Measurements from ENCODE around the gene SEMA4D.

DNA sequence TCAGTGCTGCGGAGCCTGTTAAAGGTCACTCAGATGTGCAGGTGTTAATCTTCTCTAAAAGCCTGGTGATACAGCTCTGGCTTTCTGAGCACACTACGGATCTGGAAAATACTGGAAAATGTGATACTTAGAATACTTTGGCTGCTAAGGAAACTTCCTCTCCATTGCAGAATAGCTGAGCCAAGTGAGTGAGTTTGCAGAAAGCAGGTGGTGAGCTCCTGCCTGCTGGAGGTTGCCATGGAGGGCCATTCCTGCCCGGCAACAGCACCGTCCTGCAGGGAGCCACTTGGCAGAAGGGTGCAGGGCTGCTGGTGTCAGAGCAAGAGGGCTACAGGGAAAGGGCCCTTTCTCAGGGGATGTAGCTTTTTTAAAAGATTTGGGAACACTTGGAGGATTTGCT lies 138.9 kb downstream of the SEMA4D start:
- TF ChIP-seq ZNF274 (IDR thresholded peaks at IDR 0.05; ENCODE audit: low read depth, low read length) (no peak), YY1 (IDR thresholded peaks at IDR 0.05; ENCODE audit: insufficient read depth, insufficient read length) (no peak), SUZ12 (IDR thresholded peaks at IDR 0.05; ENCODE audit: extremely low read depth, insufficient read depth, insufficient read length) (no peak)

All from NT2/D1 (cell line).